ENCODE results near the gene PEX16. TPM values are rescaled to one million over a fixed set of nuclear protein-coding genes. Genes with fewer than 3 reads are reported as not detected.
"Not testable (repeated sequence)": the region's sequence is repeated elsewhere in the genome, so short reads cannot be mapped to it uniquely, and the experiment has no call there.

Gene PEX16
- total RNA-seq, 1 experiment from 2014 or later: 28.1 TPM

DNA sequence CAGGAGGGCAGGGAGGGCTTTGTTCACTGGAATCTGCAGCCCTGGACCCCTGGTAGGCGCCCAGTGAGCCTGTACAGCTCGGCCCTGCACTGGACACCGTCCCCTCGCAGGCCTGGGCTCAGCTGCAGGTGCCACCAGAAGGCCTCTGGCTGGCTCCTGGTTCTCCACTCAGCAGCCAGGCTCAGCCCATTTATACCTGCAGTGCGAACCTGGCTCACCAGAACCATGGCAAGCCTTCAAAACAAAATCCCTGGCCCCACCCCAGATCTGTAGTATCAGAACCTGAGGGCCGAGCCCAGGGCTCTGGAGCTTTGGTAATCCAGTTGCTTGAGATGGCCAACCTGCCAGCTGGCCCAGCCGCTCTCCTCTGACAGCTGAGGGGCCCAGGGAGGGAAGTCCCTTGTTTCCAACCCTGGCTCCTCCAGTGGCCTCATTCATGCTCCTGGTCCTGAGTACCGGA, 9.7 kb downstream of the PEX16 start:
- Mint-ChIP-seq H3K27ac (ENCODE audit: low read depth, unreplicated experiment) (peak overlapping the region; percentile 36), H3K27me3 (ENCODE audit: insufficient read depth, unreplicated experiment) (no peaks in the 10 kb centered on the region)
- CTCF ChIA-PET: no interaction called here

DNA sequence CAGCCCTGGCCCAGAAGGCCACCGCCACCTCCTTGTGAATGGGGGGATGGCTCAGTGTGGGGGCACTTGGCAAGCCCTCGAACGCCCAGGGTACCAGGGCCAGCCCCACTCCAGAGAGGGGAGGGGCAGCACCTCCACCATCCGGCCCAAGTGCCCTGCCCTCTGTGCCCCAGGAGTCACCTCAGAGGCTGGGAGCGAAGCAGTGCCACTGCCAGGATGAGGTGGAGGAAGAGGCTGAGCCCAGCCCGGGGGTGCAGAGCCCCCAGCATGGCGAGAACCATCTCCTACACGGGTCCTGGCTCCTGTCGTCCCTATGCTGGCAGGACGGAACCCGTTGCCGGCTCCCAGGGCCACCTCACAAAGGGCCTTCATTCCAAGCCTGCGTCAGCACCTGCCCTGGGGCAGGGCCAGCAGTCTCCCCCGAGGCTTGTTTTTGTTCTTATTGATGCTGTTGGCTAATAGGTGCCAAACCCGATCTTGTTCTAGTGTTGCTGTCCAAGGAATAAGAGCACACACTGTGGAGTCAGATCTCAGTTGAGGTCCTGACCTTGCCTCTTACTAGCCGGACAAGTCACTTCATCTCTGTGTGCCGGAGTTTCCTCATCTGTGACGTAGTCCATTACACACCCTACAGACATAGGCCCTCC, 10.6 kb downstream of the PEX16 start, which contains the start of gene FREY1:
TSS of gene FREY1 (minus strand) at position 307 of the 647 bp plus-strand sequence. CDS start at position 281, 26 bp downstream.
- BruUV-seq (replicated peaks): no TSS peak
- intact Hi-C loops (cut with micrococcal nuclease): no loop called here
- CTCF ChIA-PET: no interaction called here
- peaks cover 39% of the 10 kb centered on the region for H3K36me3 Mint-ChIP-seq (ENCODE audit: insufficient read depth, unreplicated experiment)
- no peak for DNase-seq (ENCODE audit: unreplicated experiment)
- H3K4me3 Mint-ChIP-seq (ENCODE audit: unreplicated experiment): no peak within 1 kb of the TSS
- H3K9me3 Mint-ChIP-seq (ENCODE audit: unreplicated experiment): no peaks in the 10 kb centered on the region
- POLR2A ChIA-PET: interaction anchor here (2.8 kb wide), 1 partner anchor 11 kb away, joined by 16 read pairs; the partner anchor contains the start of gene PEX16
- no peaks in the 10 kb centered on the region for H3K27me3 Mint-ChIP-seq (ENCODE audit: insufficient read depth, unreplicated experiment)
- no peaks in the 10 kb centered on the region for H3K4me1 Mint-ChIP-seq (ENCODE audit: insufficient read depth, unreplicated experiment)
- no peak within 1 kb of the TSS for H3K27ac Mint-ChIP-seq (ENCODE audit: low read depth, unreplicated experiment)
- TF ChIP-seq, protein P1, sequence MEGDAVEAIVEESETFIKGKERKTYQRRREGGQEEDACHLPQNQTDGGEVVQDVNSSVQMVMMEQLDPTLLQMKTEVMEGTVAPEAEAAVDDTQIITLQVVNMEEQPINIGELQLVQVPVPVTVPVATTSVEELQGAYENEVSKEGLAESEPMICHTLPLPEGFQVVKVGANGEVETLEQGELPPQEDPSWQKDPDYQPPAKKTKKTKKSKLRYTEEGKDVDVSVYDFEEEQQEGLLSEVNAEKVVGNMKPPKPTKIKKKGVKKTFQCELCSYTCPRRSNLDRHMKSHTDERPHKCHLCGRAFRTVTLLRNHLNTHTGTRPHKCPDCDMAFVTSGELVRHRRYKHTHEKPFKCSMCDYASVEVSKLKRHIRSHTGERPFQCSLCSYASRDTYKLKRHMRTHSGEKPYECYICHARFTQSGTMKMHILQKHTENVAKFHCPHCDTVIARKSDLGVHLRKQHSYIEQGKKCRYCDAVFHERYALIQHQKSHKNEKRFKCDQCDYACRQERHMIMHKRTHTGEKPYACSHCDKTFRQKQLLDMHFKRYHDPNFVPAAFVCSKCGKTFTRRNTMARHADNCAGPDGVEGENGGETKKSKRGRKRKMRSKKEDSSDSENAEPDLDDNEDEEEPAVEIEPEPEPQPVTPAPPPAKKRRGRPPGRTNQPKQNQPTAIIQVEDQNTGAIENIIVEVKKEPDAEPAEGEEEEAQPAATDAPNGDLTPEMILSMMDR (IDR thresholded peaks at IDR 0.05; ENCODE audit: unreplicated experiment): no peak

More for the DNA sequence above, 9.7 kb downstream of the PEX16 start:
- H3K4me1 Mint-ChIP-seq (ENCODE audit: insufficient read depth, unreplicated experiment): no peaks in the 10 kb centered on the region
- intact Hi-C loops (cut with micrococcal nuclease): no loop called here
- BruUV-seq (replicated peaks): no TSS peak
- no peak for DNase-seq (ENCODE audit: unreplicated experiment)
- TF ChIP-seq, protein P1 (IDR thresholded peaks at IDR 0.05; ENCODE audit: unreplicated experiment): no peak
- no peak overlapping the region for H3K4me3 Mint-ChIP-seq (ENCODE audit: unreplicated experiment)
- POLR2A ChIA-PET: interaction anchor here (2.8 kb wide), 1 partner anchor 10 kb away, joined by 16 read pairs; the partner anchor contains the start of gene PEX16
- H3K9me3 Mint-ChIP-seq (ENCODE audit: unreplicated experiment): no peaks in the 10 kb centered on the region
- peaks cover 39% of the 10 kb centered on the region for H3K36me3 Mint-ChIP-seq (ENCODE audit: insufficient read depth, unreplicated experiment)

- no peaks in the 10 kb centered on the region for H3K4me1 Mint-ChIP-seq (ENCODE audit: insufficient read depth, unreplicated experiment)
- CTCF ChIA-PET: no interaction called here
- intact Hi-C loops (cut with micrococcal nuclease): no loop called here
- H3K4me3 Mint-ChIP-seq (ENCODE audit: unreplicated experiment): no peak overlapping the region
- peaks cover 31% of the 10 kb centered on the region for H3K36me3 Mint-ChIP-seq (ENCODE audit: insufficient read depth, unreplicated experiment)
- no peaks in the 10 kb centered on the region for H3K27me3 Mint-ChIP-seq (ENCODE audit: insufficient read depth, unreplicated experiment)
- TF ChIP-seq, protein P1 (IDR thresholded peaks at IDR 0.05; ENCODE audit: unreplicated experiment): no peak
- no peak overlapping the region for H3K27ac Mint-ChIP-seq (ENCODE audit: low read depth, unreplicated experiment)
- POLR2A ChIA-PET: interaction anchor here (1.8 to 2.7 kb wide), 2 partner anchors 10 to 11 kb away, joined by 3 to 10 read pairs; partner anchors contain the start of gene PEX16
- BruUV-seq (replicated peaks): no TSS peak
- H3K9me3 Mint-ChIP-seq (ENCODE audit: unreplicated experiment): no peaks in the 10 kb centered on the region
- no peak for DNase-seq (ENCODE audit: unreplicated experiment)
Measured at GRCh38 chr11:45906096-45906682, 11.5 kb downstream of the PEX16 start.

DNA sequence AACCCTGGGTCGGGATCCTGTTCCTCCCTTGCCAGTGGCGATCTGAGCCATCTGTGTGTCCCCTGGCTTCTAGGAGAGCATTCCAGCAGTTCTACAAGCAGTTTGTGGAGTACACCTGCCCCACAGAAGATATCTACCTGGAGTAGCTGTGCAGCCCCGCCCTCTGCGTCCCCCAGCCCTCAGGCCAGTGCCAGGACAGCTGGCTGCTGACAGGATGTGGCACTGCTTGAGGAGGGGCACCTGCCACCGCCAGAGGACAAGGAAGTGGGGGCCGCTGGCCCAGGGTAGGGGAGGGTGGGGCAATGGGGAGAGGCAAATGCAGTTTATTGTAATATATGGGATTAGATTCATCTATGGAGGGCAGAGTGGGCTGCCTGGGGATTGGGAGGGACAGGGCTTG, 12.1 kb downstream of the PEX16 start:
- H3K36me3 Mint-ChIP-seq (ENCODE audit: insufficient read depth, unreplicated experiment): peaks cover 25% of the 10 kb centered on the region
- intact Hi-C loops (cut with micrococcal nuclease); H3K27ac Mint-ChIP-seq (ENCODE audit: low read depth, unreplicated experiment); DNase-seq (ENCODE audit: unreplicated experiment); H3K4me3 Mint-ChIP-seq (ENCODE audit: unreplicated experiment); H3K9me3 Mint-ChIP-seq (ENCODE audit: unreplicated experiment); BruUV-seq (replicated peaks); H3K27me3 Mint-ChIP-seq (ENCODE audit: insufficient read depth, unreplicated experiment); H3K4me1 Mint-ChIP-seq (ENCODE audit: insufficient read depth, unreplicated experiment): not testable (repeated sequence)
- POLR2A ChIA-PET: interaction anchor here (1.8 to 2.7 kb wide), 2 partner anchors 10 to 12 kb away, joined by 3 to 10 read pairs; partner anchors contain the start of gene PEX16
- CTCF ChIA-PET: interaction anchor here (0.5 kb wide), 1 partner anchor 59 kb away, joined by 3 read pairs; no protein-coding TSS in a partner anchor

All from MCF 10A (cell line).